Measurements from ENCODE around the gene TBPL1.

- TF ChIP-seq CTCF (IDR thresholded peaks at IDR 0.05 in 4 of 5, conservative IDR thresholded peaks at IDR 0.05 in 1 of 5) (no peak), POLR2A (IDR thresholded peaks at IDR 0.05) (no peak)
These were observed 6.8 kb downstream of the TBPL1 start for GRCh38 chr6:133959667-133960368.

All from gastrocnemius medialis (tissue), 4 donors.